ENCODE measurements around the gene PRDM16. TPM values are rescaled to one million over a fixed set of nuclear protein-coding genes. Genes with fewer than 3 reads are reported as not detected.

Gene PRDM16
- total and polyA plus RNA-seq, 2 of the 13 experiments (the other 11 are each of a cell fraction or from before 2014, with no cell fraction given), result 0.15 to 0.81 TPM

DNA sequence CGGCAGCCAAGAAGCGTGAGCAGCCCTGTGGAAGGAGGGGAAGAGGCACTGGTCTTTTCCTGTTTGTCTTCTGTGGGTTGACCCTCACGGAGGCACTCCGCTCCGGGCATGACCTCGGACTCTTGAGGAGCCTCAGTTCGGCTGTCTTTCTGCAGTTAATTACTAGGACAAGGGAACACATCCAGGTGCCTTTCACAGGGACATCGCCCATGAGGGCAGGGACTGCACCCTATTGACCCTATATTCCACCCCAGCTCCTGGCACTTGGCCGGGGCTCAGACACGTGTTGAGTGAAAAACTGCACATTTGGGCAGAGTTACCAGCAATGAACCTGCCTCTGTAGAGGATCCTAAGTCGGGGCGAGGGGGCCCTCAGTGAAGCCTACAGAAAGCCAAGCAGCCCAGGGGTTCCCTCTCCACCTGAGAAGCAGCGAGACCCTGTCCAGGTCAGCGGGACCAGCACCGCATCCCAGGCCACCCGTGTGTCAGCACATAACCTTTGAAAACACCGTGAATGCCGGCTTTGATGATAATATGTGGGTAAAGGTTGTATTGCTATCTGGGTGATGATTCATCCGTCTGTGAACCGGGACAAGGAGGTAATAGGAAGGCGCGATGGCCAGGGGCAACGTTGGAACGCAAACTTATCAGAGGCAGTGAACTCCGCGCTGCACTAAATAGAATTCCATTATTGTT is 224.0 kb downstream of the PRDM16 start (continued):
- TF ChIP-seq NONO (IDR thresholded peaks at IDR 0.05) (no peak), NONO (CRISPR knock-in tag; conservative IDR thresholded peaks at IDR 0.05) (peak; percentile 66; the same call in 1 of the 2 replicates), E2F2 (CRISPR knock-in tag; IDR thresholded peaks at IDR 0.05; ENCODE audit: borderline replicate concordance) (no peak), ZNF710 (CRISPR knock-in tag; IDR thresholded peaks at IDR 0.05; ENCODE audit: borderline replicate concordance) (no peak), ZNF782 (CRISPR knock-in tag; IDR thresholded peaks at IDR 0.05; ENCODE audit: borderline replicate concordance) (no peak), NFIB (CRISPR knock-in tag; IDR thresholded peaks at IDR 0.05; ENCODE audit: borderline replicate concordance) (no peak), ATAD3A (CRISPR knock-in tag; IDR thresholded peaks at IDR 0.05) (no peak), ZNF44 (CRISPR knock-in tag; IDR thresholded peaks at IDR 0.05) (no peak), FOXP1 (IDR thresholded peaks at IDR 0.05) (no peak), FOXP1 (CRISPR knock-in tag; IDR thresholded peaks at IDR 0.05) (peak; percentile 33; the same call in 1 of the 2 replicates), SMARCE1 (IDR thresholded peaks at IDR 0.05; ENCODE audit: borderline replicate concordance) (no peak), MEF2D (CRISPR knock-in tag; IDR thresholded peaks at IDR 0.05) (peak; percentile 72; the same call in 1 of the 2 replicates), ZNF790 (CRISPR knock-in tag; IDR thresholded peaks at IDR 0.05; ENCODE audit: borderline replicate concordance) (no peak), HOMEZ (CRISPR knock-in tag; IDR thresholded peaks at IDR 0.05; ENCODE audit: low read depth) (0 out of 2 replicates have a peak, but pooled peaks have one; percentile 25), GATA4 (IDR thresholded peaks at IDR 0.05; ENCODE audit: borderline replicate concordance, low read depth) (peak; percentile 85; the same call in 1 of the 2 replicates), HMGXB3 (CRISPR knock-in tag; IDR thresholded peaks at IDR 0.05; ENCODE audit: borderline replicate concordance) (peak; percentile 30; the same call in 1 of the 2 replicates), SOX5 (CRISPR knock-in tag; IDR thresholded peaks at IDR 0.05; ENCODE audit: borderline replicate concordance) (peak; percentile 41; the same call in 1 of the 2 replicates)
- TF ChIP-seq, protein P1, sequence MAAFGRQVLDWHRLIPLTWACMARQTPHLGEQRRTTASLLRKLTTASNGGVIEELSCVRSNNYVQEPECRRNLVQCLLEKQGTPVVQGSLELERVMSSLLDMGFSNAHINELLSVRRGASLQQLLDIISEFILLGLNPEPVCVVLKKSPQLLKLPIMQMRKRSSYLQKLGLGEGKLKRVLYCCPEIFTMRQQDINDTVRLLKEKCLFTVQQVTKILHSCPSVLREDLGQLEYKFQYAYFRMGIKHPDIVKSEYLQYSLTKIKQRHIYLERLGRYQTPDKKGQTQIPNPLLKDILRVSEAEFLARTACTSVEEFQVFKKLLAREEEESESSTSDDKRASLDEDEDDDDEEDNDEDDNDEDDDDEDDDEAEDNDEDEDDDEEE (CRISPR knock-in tag; IDR thresholded peaks at IDR 0.05), result peak; percentile 77; the same call in 1 of the 2 replicates
